Measurements from ENCODE around the gene TBX6.

DNA sequence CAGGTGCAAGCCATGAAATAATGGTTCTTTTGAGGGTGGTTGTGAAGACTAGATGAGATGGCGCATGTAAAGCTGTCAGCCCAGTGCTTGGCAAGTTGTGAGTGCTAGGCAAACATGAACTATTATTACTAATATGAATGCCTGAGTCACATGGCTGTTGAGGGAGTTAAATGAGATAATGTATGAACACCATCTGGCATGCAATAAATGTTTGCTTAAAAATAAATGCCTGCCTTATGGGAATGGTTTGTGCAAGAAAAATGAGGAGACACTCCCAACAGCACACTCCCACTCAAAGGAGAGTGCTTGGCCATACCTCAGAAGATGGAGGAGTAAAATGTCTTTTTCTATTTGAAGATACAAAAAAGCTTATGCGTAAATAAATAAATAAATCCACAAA is 27.7 kb upstream of the TBX6 start:
- TF ChIP-seq, protein P1, sequence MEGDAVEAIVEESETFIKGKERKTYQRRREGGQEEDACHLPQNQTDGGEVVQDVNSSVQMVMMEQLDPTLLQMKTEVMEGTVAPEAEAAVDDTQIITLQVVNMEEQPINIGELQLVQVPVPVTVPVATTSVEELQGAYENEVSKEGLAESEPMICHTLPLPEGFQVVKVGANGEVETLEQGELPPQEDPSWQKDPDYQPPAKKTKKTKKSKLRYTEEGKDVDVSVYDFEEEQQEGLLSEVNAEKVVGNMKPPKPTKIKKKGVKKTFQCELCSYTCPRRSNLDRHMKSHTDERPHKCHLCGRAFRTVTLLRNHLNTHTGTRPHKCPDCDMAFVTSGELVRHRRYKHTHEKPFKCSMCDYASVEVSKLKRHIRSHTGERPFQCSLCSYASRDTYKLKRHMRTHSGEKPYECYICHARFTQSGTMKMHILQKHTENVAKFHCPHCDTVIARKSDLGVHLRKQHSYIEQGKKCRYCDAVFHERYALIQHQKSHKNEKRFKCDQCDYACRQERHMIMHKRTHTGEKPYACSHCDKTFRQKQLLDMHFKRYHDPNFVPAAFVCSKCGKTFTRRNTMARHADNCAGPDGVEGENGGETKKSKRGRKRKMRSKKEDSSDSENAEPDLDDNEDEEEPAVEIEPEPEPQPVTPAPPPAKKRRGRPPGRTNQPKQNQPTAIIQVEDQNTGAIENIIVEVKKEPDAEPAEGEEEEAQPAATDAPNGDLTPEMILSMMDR (IDR thresholded peaks at IDR 0.05): no peak
- TF ChIP-seq POLR2A (IDR thresholded peaks at IDR 0.05; ENCODE audit: low read depth) (no peak), POLR2AphosphoS5 (IDR thresholded peaks at IDR 0.05) (no peak), EP300 (IDR thresholded peaks at IDR 0.05) (no peak)

All from esophagus muscularis mucosa (tissue), 4 donors.